GM12878 (cell line): ENCODE results near the gene CDKN3. TPM values are rescaled to one million over a fixed set of nuclear protein-coding genes. Genes with fewer than 3 reads are reported as not detected.

Experiments
- CBX3 ChIP-seq: fragments of 200-600 bp; sonication (generic); IDR thresholded peaks from 2 replicates; pipeline ENCODE4 v1.6.1; 2016; ENCODE audit warnings: low read depth, borderline replicate concordance
- CHD2 ChIP-seq: IDR thresholded peaks from 2 replicates; pipeline ENCODE4 v1.6.1; 2011; ENCODE audit warnings: low read depth, low read length, improper control_type of control experiment, borderline replicate concordance
- EED ChIP-seq: sonication (generic); IDR thresholded peaks from 2 replicates; pipeline ENCODE4 v1.6.1; 2016; ENCODE audit warnings: antibody characterized with exemption, low read depth
- FOXK2 ChIP-seq: fragments of 450-650 bp; IDR thresholded peaks from 2 replicates; pipeline ENCODE4 v1.6.1; 2017; ENCODE audit warnings: mild to moderate bottlenecking, moderate library complexity
- GABPA ChIP-seq: IDR thresholded peaks from 2 replicates; pipeline ENCODE4 v1.6.1; 2014; ENCODE audit warnings: antibody characterized with exemption, low read depth, mild to moderate bottlenecking, inconsistent platforms
- GATAD2B ChIP-seq: fragments of 450-650 bp; conservative IDR thresholded peaks from 2 replicates; pipeline ENCODE4 v1.6.1; 2017; ENCODE audit warnings: low read depth, mild to moderate bottlenecking, moderate library complexity
- NBN ChIP-seq: fragments of 450-650 bp; IDR thresholded peaks from 2 replicates; pipeline ENCODE4 v1.6.1; 2016
- NR2C1 ChIP-seq: fragments of 450-650 bp; IDR thresholded peaks from 2 replicates; pipeline ENCODE4 v1.6.1; 2017; ENCODE audit warnings: antibody characterized with exemption, mild to moderate bottlenecking, moderate library complexity
- PML ChIP-seq: IDR thresholded peaks from 2 replicates; pipeline ENCODE4 v1.6.1; 2012; ENCODE audit warnings: low read length, inconsistent platforms
- POLR2AphosphoS2 ChIP-seq: IDR thresholded peaks from 2 replicates; pipeline ENCODE4 v1.6.1; 2011; ENCODE audit warnings: low read depth, mild to moderate bottlenecking, low read length, improper control_type of control experiment, moderate library complexity
- RELA ChIP-seq: fragments of 450-650 bp; IDR thresholded peaks from 2 replicates; pipeline ENCODE4 v1.8.0; 2014; ENCODE audit warnings: borderline replicate concordance; ENCODE audit not compliant: partially characterized antibody
- RFX5 ChIP-seq: IDR thresholded peaks from 2 replicates; pipeline ENCODE4 v1.6.1; 2011; ENCODE audit warnings: low read depth, low read length, improper control_type of control experiment
- SIX5 ChIP-seq: IDR thresholded peaks from 2 replicates; pipeline ENCODE4 v1.6.1; 2011; ENCODE audit warnings: mild to moderate bottlenecking, low read depth, low read length, moderate library complexity; ENCODE audit not compliant: severe bottlenecking
- SMAD5 ChIP-seq: IDR thresholded peaks from 2 replicates; pipeline ENCODE4 v1.6.1; 2016; ENCODE audit warnings: antibody characterized with exemption, low read depth
- SMARCA5 ChIP-seq: fragments of 450-650 bp; IDR thresholded peaks from 2 replicates; pipeline ENCODE4 v1.6.1; 2017; ENCODE audit warnings: mild to moderate bottlenecking
- SMC3 ChIP-seq: IDR thresholded peaks from 2 replicates; pipeline ENCODE4 v1.6.1; 2011; ENCODE audit warnings: low read length, improper control_type of control experiment, borderline replicate concordance
- SPI1 ChIP-seq: IDR thresholded peaks from 2 replicates; pipeline ENCODE4 v1.6.1; 2011; ENCODE audit warnings: low read depth, mild to moderate bottlenecking, low read length, moderate library complexity, borderline replicate concordance; ENCODE audit not compliant: insufficient read depth
- TAF1 ChIP-seq: IDR thresholded peaks from 2 replicates; pipeline ENCODE4 v1.6.1; 2011; ENCODE audit warnings: mild to moderate bottlenecking, low read depth, low read length, borderline replicate concordance
- TBL1XR1 ChIP-seq: IDR thresholded peaks from 2 replicates; pipeline ENCODE4 v1.6.1; 2012; ENCODE audit warnings: low read depth, low read length, improper control_type of control experiment
- YBX1 ChIP-seq: fragments of 450-650 bp; IDR thresholded peaks from 2 replicates; pipeline ENCODE4 v1.6.1; 2016; ENCODE audit warnings: antibody characterized with exemption
- polyA plus RNA-seq, 11 experiments: library from polyadenylated mRNA; depleted of rRNA in 4 of 11; unstranded in 6 of 11; stranded (reverse) in 5 of 11; fragments of >200 nt; fragmentation: Nextera tagmentation in 4 of 11; fragmentation: Illumina TruSeq in 1 of 11; extraction: Ambion mirVana in 4 of 11; extraction: Trizol in 1 of 11; gene quantifications; 1 replicate in 1 of 11; 2 replicates in 10 of 11; pipeline versions ENCODE4 v1.2.1 to v1.2.3, GENCODE V29; 2011 to 2016; ENCODE audit warnings: inconsistent platforms in 2 of 11, missing spikeins in 2 of 11, low read depth in 1 of 11
- total RNA-seq, 4 experiments: library from RNA; depleted of rRNA in 3 of 4; stranded (reverse); fragments of >200 nt in 3 of 4; fragmentation: Illumina TruSeq in 1 of 4; extraction: Trizol in 1 of 4; gene quantifications; 2 replicates each; pipeline versions ENCODE4 v1.2.1 to v1.2.3, GENCODE V29; 2013 to 2021
- TF ChIP-seq, protein P1 (sequence below): fragments of 450-650 bp; IDR thresholded peaks from 2 replicates; pipeline ENCODE4 v1.6.1; 2017; ENCODE audit warnings: mild to moderate bottlenecking, moderate library complexity
- TF ChIP-seq, protein P2 (sequence below): fragments of 450-650 bp; IDR thresholded peaks from 2 replicates; pipeline ENCODE4 v1.6.1; 2017; ENCODE audit warnings: borderline replicate concordance

The CDKN3 gene
- total and polyA plus RNA-seq, 10 of the 15 experiments (the other 5 are each of a cell fraction or from before 2014, with no cell fraction given): 54.9 to 197 (median 111) TPM

DNA sequence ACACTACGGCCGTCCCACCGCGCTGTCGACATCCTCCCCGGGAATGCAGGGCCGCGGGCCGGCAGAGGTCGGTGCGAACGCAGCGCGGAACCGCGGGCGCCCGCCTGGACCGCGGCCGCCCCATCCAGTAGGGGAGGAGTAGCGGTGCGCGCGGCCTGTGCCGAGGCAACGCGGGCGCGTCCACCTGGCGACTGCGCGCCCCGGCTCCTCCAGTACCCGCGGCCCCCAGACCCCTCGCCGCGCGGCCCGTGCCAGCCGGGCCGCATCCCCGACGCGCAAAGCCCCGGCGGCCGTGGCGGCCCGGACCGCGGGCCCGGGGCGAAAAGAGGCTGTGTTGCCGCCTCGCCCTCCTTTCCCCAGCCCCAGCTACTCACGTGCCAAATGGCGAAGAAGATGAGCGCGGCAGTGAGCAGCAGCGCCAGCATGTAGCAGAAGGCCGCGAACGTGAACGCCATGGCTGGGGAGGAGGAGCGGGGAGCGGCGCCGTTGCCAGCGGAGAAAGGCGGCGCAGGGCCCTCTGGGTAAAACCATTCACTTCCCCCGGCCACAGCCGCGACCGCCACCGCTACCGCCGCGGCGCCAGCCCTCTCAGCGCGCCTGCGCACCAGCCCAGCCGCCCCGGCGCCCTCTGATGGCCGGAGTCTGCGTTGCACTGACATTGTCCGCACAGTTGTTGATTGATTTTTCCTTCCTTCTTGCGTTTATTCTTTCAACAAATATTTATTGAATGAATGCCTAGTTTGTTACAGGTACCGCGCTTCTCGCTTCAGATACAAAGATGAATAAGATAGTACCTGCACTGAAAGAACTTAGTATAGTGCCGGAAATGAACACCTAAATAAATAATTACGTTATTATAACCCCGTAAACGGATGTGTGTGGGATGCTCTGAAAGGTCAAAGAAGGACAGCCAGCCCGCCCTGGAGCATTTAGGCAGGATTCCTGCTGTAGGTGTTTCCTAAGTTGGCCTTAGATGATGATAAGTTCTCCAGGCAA lies 44.4 kb downstream of the CDKN3 start, which contains the start of gene CNIH1 (continued):
- TF ChIP-seq, protein P1, sequence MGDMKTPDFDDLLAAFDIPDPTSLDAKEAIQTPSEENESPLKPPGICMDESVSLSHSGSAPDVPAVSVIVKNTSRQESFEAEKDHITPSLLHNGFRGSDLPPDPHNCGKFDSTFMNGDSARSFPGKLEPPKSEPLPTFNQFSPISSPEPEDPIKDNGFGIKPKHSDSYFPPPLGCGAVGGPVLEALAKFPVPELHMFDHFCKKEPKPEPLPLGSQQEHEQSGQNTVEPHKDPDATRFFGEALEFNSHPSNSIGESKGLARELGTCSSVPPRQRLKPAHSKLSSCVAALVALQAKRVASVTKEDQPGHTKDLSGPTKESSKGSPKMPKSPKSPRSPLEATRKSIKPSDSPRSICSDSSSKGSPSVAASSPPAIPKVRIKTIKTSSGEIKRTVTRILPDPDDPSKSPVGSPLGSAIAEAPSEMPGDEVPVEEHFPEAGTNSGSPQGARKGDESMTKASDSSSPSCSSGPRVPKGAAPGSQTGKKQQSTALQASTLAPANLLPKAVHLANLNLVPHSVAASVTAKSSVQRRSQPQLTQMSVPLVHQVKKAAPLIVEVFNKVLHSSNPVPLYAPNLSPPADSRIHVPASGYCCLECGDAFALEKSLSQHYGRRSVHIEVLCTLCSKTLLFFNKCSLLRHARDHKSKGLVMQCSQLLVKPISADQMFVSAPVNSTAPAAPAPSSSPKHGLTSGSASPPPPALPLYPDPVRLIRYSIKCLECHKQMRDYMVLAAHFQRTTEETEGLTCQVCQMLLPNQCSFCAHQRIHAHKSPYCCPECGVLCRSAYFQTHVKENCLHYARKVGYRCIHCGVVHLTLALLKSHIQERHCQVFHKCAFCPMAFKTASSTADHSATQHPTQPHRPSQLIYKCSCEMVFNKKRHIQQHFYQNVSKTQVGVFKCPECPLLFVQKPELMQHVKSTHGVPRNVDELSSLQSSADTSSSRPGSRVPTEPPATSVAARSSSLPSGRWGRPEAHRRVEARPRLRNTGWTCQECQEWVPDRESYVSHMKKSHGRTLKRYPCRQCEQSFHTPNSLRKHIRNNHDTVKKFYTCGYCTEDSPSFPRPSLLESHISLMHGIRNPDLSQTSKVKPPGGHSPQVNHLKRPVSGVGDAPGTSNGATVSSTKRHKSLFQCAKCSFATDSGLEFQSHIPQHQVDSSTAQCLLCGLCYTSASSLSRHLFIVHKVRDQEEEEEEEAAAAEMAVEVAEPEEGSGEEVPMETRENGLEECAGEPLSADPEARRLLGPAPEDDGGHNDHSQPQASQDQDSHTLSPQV: peak; percentile 48; the same call in 1 of the 2 replicates
- TF ChIP-seq GABPA (no peak), SMAD5 (peak; percentile 71; the same call in 1 of the 2 replicates), TAF1 (peak; percentile 67; the same call in 1 of the 2 replicates), RFX5 (peak; percentile 55; the same call in 1 of the 2 replicates), EED (no peak), SPI1 (peak; percentile 56), PML (peak; percentile 56; the same call in 1 of the 2 replicates), POLR2AphosphoS2 (no peak), RELA (no peak), SMC3 (peak; percentile 53; the same call in 1 of the 2 replicates), NBN (no peak), CHD2 (peak; percentile 26; the same call in 1 of the 2 replicates), YBX1 (no peak), SIX5 (no peak), CBX3 (no peak), TBL1XR1 (peak; percentile 41; the same call in 1 of the 2 replicates), GATAD2B (no peak; the same call in none of the 2 replicates), SMARCA5 (peak; percentile 67; the same call in 1 of the 2 replicates), FOXK2 (no peak), NR2C1 (peak; percentile 65)
- TF ChIP-seq, protein P2, sequence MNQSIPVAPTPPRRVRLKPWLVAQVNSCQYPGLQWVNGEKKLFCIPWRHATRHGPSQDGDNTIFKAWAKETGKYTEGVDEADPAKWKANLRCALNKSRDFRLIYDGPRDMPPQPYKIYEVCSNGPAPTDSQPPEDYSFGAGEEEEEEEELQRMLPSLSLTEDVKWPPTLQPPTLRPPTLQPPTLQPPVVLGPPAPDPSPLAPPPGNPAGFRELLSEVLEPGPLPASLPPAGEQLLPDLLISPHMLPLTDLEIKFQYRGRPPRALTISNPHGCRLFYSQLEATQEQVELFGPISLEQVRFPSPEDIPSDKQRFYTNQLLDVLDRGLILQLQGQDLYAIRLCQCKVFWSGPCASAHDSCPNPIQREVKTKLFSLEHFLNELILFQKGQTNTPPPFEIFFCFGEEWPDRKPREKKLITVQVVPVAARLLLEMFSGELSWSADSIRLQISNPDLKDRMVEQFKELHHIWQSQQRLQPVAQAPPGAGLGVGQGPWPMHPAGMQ: no peak
